Hematopoietic multipotent progenitor cell treated with erythropoietin and hydrocortisone succinate and interleukin-3 and kit ligand, for 6 days (in vitro differentiated cells): Measurements from ENCODE around the gene SELENOI.
"Not testable (repeated sequence)": the region's sequence is repeated elsewhere in the genome, so short reads cannot be mapped to it uniquely, and the experiment has no call there.

ENCODE experiments used
- DNase-seq: peaks from one replicate; pipeline ENCODE4 v3.0.0-alpha.2; 2015

SELENOI gene

GRCh38 chr2:26359886-26360473 is 14.0 kb downstream of the SELENOI start:
- DNase-seq, result no peak

- peak; percentile 66 for DNase-seq
Observed at GRCh38 chr2:26363323-26363722, 17.4 kb downstream of the SELENOI start.

- no peak for DNase-seq
Observed at GRCh38 chr2:26363958-26364357, 18.0 kb downstream of the SELENOI start.

GRCh38 chr2:26364669-26365068 is 18.7 kb downstream of the SELENOI start:
- no peak for DNase-seq

GRCh38 chr2:26366957-26367356 is 21.0 kb downstream of the SELENOI start:
- DNase-seq, result no peak

GRCh38 chr2:26369664-26370063 is 23.7 kb downstream of the SELENOI start:
- DNase-seq, result not testable (repeated sequence)

- DNase-seq, result not testable (repeated sequence)
Observed at GRCh38 chr2:26370909-26371308, 25.0 kb downstream of the SELENOI start.

- no peak for DNase-seq
Observed at GRCh38 chr2:26376799-26377198, 30.9 kb downstream of the SELENOI start.

GRCh38 chr2:26380281-26380680 is 34.3 kb downstream of the SELENOI start:
- no peak for DNase-seq

- DNase-seq, result no peak
Observed at GRCh38 chr2:26382564-26382963, 36.6 kb downstream of the SELENOI start.

- no peak for DNase-seq
Observed at GRCh38 chr2:26384183-26384582, 38.2 kb downstream of the SELENOI start.

GRCh38 chr2:26384597-26384996 is 38.7 kb downstream of the SELENOI start:
- DNase-seq, result no peak

GRCh38 chr2:26387189-26387588 is 41.2 kb downstream of the SELENOI start:
- no peak for DNase-seq

GRCh38 chr2:26394694-26395093 is 48.8 kb downstream of the SELENOI start:
- DNase-seq, result no peak

- no peak for DNase-seq
Observed at GRCh38 chr2:26395394-26395793, 49.5 kb downstream of the SELENOI start.

- DNase-seq, result no peak
Observed at GRCh38 chr2:26396734-26397298, 50.9 kb downstream of the SELENOI start.

- no peak for DNase-seq
Observed at GRCh38 chr2:26399771-26400376, 53.9 kb downstream of the SELENOI start.

- no peak for DNase-seq
Observed at GRCh38 chr2:26400723-26401122, 54.8 kb downstream of the SELENOI start.

- peak; percentile 83 for DNase-seq
Observed at GRCh38 chr2:26401739-26402541, 56.0 kb downstream of the SELENOI start, which contains the start of gene DRC1. DRC1 (plus strand) TSS chr2:26401920; CDS start chr2:26401990, 70 bp downstream.

- DNase-seq, result no peak
Observed at GRCh38 chr2:26407526-26407925, 61.6 kb downstream of the SELENOI start.

- DNase-seq, result no peak
Observed at GRCh38 chr2:26409785-26410184, 63.8 kb downstream of the SELENOI start.

- no peak for DNase-seq
Observed at GRCh38 chr2:26410764-26411243, 64.9 kb downstream of the SELENOI start.

- no peak for DNase-seq
Observed at GRCh38 chr2:26411419-26411818, 65.5 kb downstream of the SELENOI start.
